GM06990 (cell line): ENCODE results near the gene LTBP2.

Experiments used
- DNase-seq: peaks from one replicate; pipeline ENCODE4 v3.0.0-alpha.2; 2011; ENCODE audit not compliant: insufficient read length; ENCODE audit errors: extremely low read depth
- H3K27me3 ChIP-seq: replicated peaks from 2 replicates; pipeline ENCODE4 v1.6.0; 2011; ENCODE audit warnings: low read length; ENCODE audit not compliant: control insufficient read depth, insufficient read depth
- H3K36me3 ChIP-seq: 2 replicates; pipeline ENCODE4 v1.5.1; 2011; ENCODE audit warnings: low read length; ENCODE audit not compliant: control insufficient read depth, insufficient read depth
- H3K4me3 ChIP-seq: replicated peaks from 2 replicates; pipeline ENCODE4 v1.5.1; 2011; ENCODE audit warnings: low read depth, mild to moderate bottlenecking, control low read depth, low read length
- CTCF ChIP-seq: IDR thresholded peaks from 2 replicates; pipeline ENCODE4 v1.5.1; 2011; ENCODE audit warnings: low read length, control low read depth, mild to moderate bottlenecking, inconsistent platforms; ENCODE audit not compliant: insufficient read depth, poor library complexity, severe bottlenecking

LTBP2 gene

GRCh38 chr14:74491956-74492775 is 119.9 kb downstream of the LTBP2 start:
- H3K36me3 ChIP-seq: no peaks in the 10 kb centered on the region
- H3K4me3 ChIP-seq: peak overlapping the region; percentile 84
- TF ChIP-seq CTCF: peak; percentile 42
- no peak for DNase-seq
- no peaks in the 10 kb centered on the region for H3K27me3 ChIP-seq

- no peak for TF ChIP-seq CTCF
- no peak for DNase-seq
- Histone ChIP-seq H3K27me3 (no peaks in the 10 kb centered on the region), H3K36me3 (peaks cover 1% of the 10 kb centered on the region; the same call in 1 of the 2 replicates), H3K4me3 (no peak overlapping the region)
Measured at GRCh38 chr14:74490486-74490885, 121.6 kb downstream of the LTBP2 start.

GRCh38 chr14:74488786-74489397 is 123.1 kb downstream of the LTBP2 start:
- DNase-seq: no peak

GRCh38 chr14:74486164-74486563 is 125.9 kb downstream of the LTBP2 start:
- DNase-seq: no peak
- Histone ChIP-seq H3K4me3 (no peak overlapping the region), H3K36me3 (peaks cover 1% of the 10 kb centered on the region; the same call in 1 of the 2 replicates), H3K27me3 (no peaks in the 10 kb centered on the region)
- TF ChIP-seq CTCF: no peak

More at GRCh38 chr14:74488786-74489397, 123.1 kb downstream of the LTBP2 start:
- Histone ChIP-seq H3K36me3 (peaks cover 1% of the 10 kb centered on the region; the same call in 1 of the 2 replicates), H3K4me3 (no peak overlapping the region), H3K27me3 (no peaks in the 10 kb centered on the region)
- TF ChIP-seq CTCF: no peak

GRCh38 chr14:74483321-74483720 is 128.7 kb downstream of the LTBP2 start:
- TF ChIP-seq CTCF: no peak
- H3K36me3 ChIP-seq: peaks cover 3% of the 10 kb centered on the region
- no peak for DNase-seq
- H3K27me3 ChIP-seq: no peaks in the 10 kb centered on the region
- no peak overlapping the region for H3K4me3 ChIP-seq
